Mononuclear cell (primary cell): ENCODE measurements around the gene FGF2. TPM values are rescaled to one million over a fixed set of nuclear protein-coding genes. Genes with fewer than 3 reads are reported as not detected.
"Not testable (repeated sequence)": the region's sequence is repeated elsewhere in the genome, so short reads cannot be mapped to it uniquely, and the experiment has no call there.

ENCODE experiments used
- H3K27me3 ChIP-seq: 2 replicates; pipeline ENCODE4 v1.6.0; 2011; ENCODE audit warnings: low read length, control low read depth; ENCODE audit not compliant: insufficient read depth
- H3K4me1 ChIP-seq: 2 replicates; pipeline ENCODE4 v1.5.1; 2011; ENCODE audit warnings: mild to moderate bottlenecking, low read length, control low read depth; ENCODE audit not compliant: insufficient read depth
- H3K4me3 ChIP-seq: 2 replicates; pipeline ENCODE4 v1.5.1; 2011; ENCODE audit warnings: mild to moderate bottlenecking, low read length, moderate library complexity
- H3K9me3 ChIP-seq: 2 replicates; pipeline ENCODE4 v1.5.1; 2011; ENCODE audit warnings: low read depth, mild to moderate bottlenecking, control low read depth, low read length
- total RNA-seq: library from RNA; depleted of rRNA; stranded (reverse); fragments of >200 nt; gene quantifications from one replicate; pipeline ENCODE4 v1.2.3, GENCODE V29; 2012

The FGF2 gene
- total RNA-seq, 1 donor, result 0.31 TPM

- Histone ChIP-seq H3K27me3 (no peaks in the 10 kb centered on the region), H3K4me1 (no peaks in the 10 kb centered on the region), H3K9me3 (no peaks in the 10 kb centered on the region), H3K4me3 (no peak overlapping the region)
Measured at GRCh38 chr4:122909683-122910082, 83.1 kb downstream of the FGF2 start.

- Histone ChIP-seq H3K4me3 (no peak overlapping the region), H3K4me1 (no peaks in the 10 kb centered on the region), H3K9me3 (no peaks in the 10 kb centered on the region), H3K27me3 (no peaks in the 10 kb centered on the region)
Measured at GRCh38 chr4:122911588-122911987, 85.0 kb downstream of the FGF2 start.

- H3K27me3 ChIP-seq, result no peaks in the 10 kb centered on the region
- H3K9me3 ChIP-seq, result no peaks in the 10 kb centered on the region
- no peak overlapping the region for H3K4me3 ChIP-seq
- H3K4me1 ChIP-seq, result no peaks in the 10 kb centered on the region
Measured at GRCh38 chr4:122912810-122913575, 86.4 kb downstream of the FGF2 start.

DNA sequence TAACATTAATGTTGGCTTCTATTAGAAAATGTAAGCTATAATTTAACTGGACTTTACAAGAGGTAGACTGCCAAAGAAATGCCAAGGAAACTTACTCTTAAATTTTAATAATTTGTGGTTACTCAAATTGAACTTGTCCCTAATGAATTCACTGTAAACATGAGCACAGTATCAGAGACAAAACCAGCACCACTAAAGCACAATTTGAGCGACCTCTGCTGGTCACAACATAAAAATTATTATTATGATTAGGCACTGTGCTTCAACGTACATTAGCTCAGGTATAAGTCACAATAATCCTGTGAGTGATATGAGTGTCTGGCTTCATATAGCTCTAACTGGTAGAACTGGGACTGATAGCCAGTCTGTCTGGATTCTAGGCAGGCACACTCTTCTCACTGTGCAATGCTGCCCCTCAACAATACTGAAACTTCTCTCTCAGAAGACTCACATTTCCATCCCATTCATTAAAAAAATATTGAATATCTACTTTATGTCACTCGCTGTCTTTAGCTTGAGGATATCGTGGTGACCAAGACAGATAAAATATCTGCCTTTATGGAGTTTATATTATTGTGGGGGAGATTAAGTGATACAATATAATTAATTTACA lies 87.8 kb downstream of the FGF2 start:
- Histone ChIP-seq H3K4me3 (no peak overlapping the region), H3K9me3 (no peaks in the 10 kb centered on the region), H3K27me3 (no peaks in the 10 kb centered on the region), H3K4me1 (no peaks in the 10 kb centered on the region)

- Histone ChIP-seq H3K4me3 (no peak overlapping the region), H3K27me3 (no peaks in the 10 kb centered on the region), H3K4me1 (no peaks in the 10 kb centered on the region), H3K9me3 (no peaks in the 10 kb centered on the region)
Measured at GRCh38 chr4:122914938-122915337, 88.3 kb downstream of the FGF2 start.

GRCh38 chr4:122917731-122918130 lies 91.1 kb downstream of the FGF2 start:
- Histone ChIP-seq H3K4me3 (no peak overlapping the region), H3K4me1 (peaks cover 4% of the 10 kb centered on the region), H3K27me3 (no peaks in the 10 kb centered on the region), H3K9me3 (no peaks in the 10 kb centered on the region)

DNA sequence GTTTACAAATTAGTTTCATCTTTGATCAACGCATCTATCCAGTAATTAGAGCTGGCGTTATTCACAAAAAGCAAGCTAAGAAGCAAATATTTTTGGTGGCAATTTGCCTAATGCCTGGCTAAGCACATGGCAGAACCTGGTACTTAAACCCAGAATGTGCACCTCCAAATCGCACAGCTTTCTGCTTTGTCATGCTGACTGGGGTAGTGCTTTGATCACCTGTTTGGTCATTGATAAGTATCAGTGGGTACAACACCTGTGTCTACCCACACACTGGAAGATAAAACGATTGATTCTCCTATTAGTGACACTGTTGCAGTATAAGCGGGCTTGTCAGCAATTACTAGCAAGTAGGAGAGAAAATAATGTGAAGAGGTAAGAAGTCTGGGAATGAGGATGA lies 93.8 kb downstream of the FGF2 start:
- no peak overlapping the region for H3K4me3 ChIP-seq
- no peaks in the 10 kb centered on the region for H3K27me3 ChIP-seq
- H3K9me3 ChIP-seq, result no peaks in the 10 kb centered on the region
- H3K4me1 ChIP-seq, result peaks cover 14% of the 10 kb centered on the region

GRCh38 chr4:122921300-122921699 lies 94.7 kb downstream of the FGF2 start:
- H3K4me3 ChIP-seq, result no peak overlapping the region
- H3K9me3 ChIP-seq, result no peaks in the 10 kb centered on the region
- peaks cover 14% of the 10 kb centered on the region for H3K4me1 ChIP-seq
- H3K27me3 ChIP-seq, result no peaks in the 10 kb centered on the region

- Histone ChIP-seq H3K27me3 (no peaks in the 10 kb centered on the region), H3K4me1 (peaks cover 14% of the 10 kb centered on the region), H3K4me3 (peak within 1 kb of the TSS; percentile 83), H3K9me3 (no peaks in the 10 kb centered on the region)
Measured at GRCh38 chr4:122921971-122922876, 95.6 kb downstream of the FGF2 start, which contains the start of gene NUDT6. NUDT6 (minus strand) TSS chr4:122922597; CDS start chr4:122922572, 25 bp downstream.

DNA sequence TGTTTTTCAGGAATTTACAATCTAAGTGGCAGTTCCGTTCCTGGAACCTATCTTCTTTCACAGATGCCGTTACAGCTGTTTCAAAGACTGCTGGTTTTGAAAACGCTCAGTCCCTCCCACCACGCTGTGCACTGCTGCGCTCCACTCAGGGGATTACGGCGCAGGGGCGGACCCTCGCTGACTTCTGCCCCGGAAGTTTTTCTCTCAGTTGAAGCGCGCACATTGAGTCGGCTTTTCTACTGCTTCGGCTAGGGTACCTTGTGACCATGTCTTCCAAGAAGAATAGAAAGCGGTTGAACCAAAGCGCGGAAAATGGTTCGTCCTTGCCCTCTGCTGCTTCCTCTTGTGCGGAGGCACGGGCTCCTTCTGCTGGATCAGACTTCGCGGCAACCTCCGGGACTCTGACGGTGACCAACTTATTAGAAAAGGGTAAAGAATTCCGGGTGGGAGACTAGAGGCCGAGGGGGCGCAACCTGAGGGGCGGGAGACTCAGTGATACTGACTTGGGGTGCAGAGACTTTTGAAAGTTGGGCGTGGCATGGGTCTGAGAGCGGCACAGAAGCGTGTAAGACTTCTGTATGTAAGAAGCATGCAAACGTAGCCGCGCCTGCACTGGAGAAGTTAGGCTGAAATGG lies 96.4 kb downstream of the FGF2 start:
- H3K9me3 ChIP-seq, result no peaks in the 10 kb centered on the region
- peaks cover 14% of the 10 kb centered on the region for H3K4me1 ChIP-seq
- peak overlapping the region; percentile 83 for H3K4me3 ChIP-seq
- H3K27me3 ChIP-seq, result no peaks in the 10 kb centered on the region

GRCh38 chr4:122928930-122929329 lies 102.3 kb downstream of the FGF2 start:
- Histone ChIP-seq H3K4me1 (peaks cover 4% of the 10 kb centered on the region), H3K27me3 (no peaks in the 10 kb centered on the region), H3K4me3 (no peak overlapping the region), H3K9me3 (no peaks in the 10 kb centered on the region)

DNA sequence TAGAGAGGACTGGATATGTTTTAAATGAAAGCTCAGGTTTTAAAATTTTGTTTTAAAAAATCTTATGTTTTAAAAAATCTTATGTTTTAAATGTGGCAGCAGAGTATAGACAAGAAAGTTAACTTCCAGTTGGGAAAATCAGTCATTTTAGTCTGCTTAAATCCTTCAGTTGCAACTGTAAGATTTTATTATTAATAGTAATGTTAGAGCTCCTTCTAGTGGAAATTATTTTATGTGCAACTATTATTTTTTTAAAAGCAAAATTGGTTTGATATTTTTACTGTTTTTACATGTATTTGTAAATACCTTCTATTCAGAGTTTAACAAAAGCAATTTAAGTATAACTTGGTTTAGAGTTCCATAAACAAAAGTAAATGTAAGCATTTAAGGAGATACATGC lies 104.2 kb downstream of the FGF2 start:
- no peak overlapping the region for H3K4me3 ChIP-seq
- H3K27me3 ChIP-seq, result no peaks in the 10 kb centered on the region
- no peaks in the 10 kb centered on the region for H3K9me3 ChIP-seq
- no peaks in the 10 kb centered on the region for H3K4me1 ChIP-seq

DNA sequence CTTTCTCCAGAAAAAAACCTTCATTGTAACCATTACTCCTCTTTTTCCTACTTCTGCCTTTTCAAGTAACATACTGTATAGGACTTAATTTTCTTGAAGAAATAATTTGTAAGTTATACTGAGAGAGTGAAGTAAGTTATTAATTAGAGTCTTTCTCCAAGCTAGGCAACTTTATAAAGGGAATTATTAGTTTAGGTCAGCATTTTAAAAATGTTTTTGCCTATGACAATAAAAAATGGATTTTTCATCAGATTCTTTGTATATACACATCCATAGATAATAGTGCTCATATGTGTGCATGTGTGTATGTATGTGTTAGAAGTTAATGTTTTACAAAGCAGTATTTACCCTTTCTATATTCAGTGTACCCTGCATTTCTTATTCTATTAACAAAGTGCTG lies 106.1 kb downstream of the FGF2 start:
- H3K4me3 ChIP-seq, result no peak overlapping the region
- H3K27me3 ChIP-seq, result no peaks in the 10 kb centered on the region
- H3K9me3 ChIP-seq, result no peaks in the 10 kb centered on the region
- H3K4me1 ChIP-seq, result no peaks in the 10 kb centered on the region

DNA sequence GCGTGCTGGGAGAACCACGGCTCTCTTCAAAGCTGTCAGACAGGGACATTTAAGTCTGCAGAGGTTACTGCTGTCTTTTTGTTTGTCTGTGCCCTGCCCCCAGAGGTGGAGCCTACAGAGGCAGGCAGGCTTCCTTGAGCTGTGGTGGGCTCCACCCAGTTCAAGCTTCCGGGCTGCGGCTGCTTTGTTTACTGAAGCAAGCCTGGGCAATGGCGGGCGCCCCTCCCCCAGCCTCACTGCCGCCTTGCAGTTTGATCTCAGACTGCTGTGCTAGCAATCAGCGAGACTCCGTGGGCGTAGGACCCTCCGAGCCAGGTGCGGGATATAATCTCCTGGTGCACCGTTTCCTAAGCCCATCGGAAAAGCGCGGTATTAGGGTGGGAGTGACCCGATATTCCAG lies 118.5 kb downstream of the FGF2 start:
- H3K4me1 ChIP-seq, H3K4me3 ChIP-seq, H3K9me3 ChIP-seq, H3K27me3 ChIP-seq: not testable (repeated sequence)

DNA sequence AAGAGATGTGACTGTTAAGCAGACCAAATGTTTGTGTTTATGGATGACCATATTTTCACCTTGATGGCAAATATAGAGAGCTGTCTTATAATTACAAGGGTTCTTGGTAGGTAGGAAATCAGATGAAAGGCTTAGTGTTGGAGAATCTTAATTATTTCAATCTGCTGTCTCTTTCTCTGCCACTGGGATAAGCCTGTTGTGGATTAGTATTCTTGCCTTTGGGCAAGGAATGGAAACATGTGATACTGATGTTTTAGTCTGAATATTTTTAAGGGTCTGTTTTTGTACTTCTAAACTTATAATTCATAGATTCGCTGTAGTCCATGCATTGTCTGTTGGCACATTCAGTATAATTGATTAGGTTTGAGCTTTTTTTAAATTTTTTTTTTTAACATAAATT lies 119.5 kb downstream of the FGF2 start:
- Histone ChIP-seq H3K9me3 (no peaks in the 10 kb centered on the region), H3K4me3 (no peak overlapping the region), H3K27me3 (no peaks in the 10 kb centered on the region), H3K4me1 (no peaks in the 10 kb centered on the region)
